ENCODE results near the gene MAST4. TPM values are rescaled to one million over a fixed set of nuclear protein-coding genes. Genes with fewer than 3 reads are reported as not detected.

MAST4 gene
- total RNA-seq, 1 donor from 2014 or later, result 17.2 TPM

- ChIA-PET POLR2A (no interaction called here), CTCF (no interaction called here)
- no peak for ATAC-seq (ENCODE audit: low read depth)
- Mint-ChIP-seq H3K9me3 (no peaks in the 10 kb centered on the region), H3K27ac (no peak overlapping the region), H3K36me3 (ENCODE audit: low read depth) (no peaks in the 10 kb centered on the region), H3K27me3 (no peaks in the 10 kb centered on the region), H3K4me1 (peaks cover 3% of the 10 kb centered on the region), H3K4me3 (no peak overlapping the region)
- intact Hi-C loops (cut with micrococcal nuclease), result no loop called here
- DNase-seq, result no peak
- TF ChIP-seq CTCF (IDR thresholded peaks at IDR 0.05), result no peak
Observed at GRCh38 chr5:66872736-66873331, 276.6 kb downstream of the MAST4 start.

GRCh38 chr5:66874004-66874403 lies 277.8 kb downstream of the MAST4 start:
- H3K9me3 Mint-ChIP-seq, result no peaks in the 10 kb centered on the region
- intact Hi-C loops (cut with micrococcal nuclease), result no loop called here
- H3K27me3 Mint-ChIP-seq, result no peaks in the 10 kb centered on the region
- DNase-seq (no peak), ATAC-seq (ENCODE audit: low read depth) (no peak)
- H3K4me3 Mint-ChIP-seq, result no peak overlapping the region
- H3K36me3 Mint-ChIP-seq (ENCODE audit: low read depth), result no peaks in the 10 kb centered on the region
- no peak overlapping the region for H3K27ac Mint-ChIP-seq
- CTCF ChIA-PET, result no interaction called here
- no peak for TF ChIP-seq CTCF (IDR thresholded peaks at IDR 0.05)
- POLR2A ChIA-PET, result no interaction called here
- H3K4me1 Mint-ChIP-seq, result peaks cover 3% of the 10 kb centered on the region

GRCh38 chr5:66875315-66875714 lies 279.1 kb downstream of the MAST4 start:
- ChIA-PET POLR2A (no interaction called here), CTCF (no interaction called here)
- DNase-seq (no peak), ATAC-seq (ENCODE audit: low read depth) (no peak)
- Mint-ChIP-seq H3K27me3 (no peaks in the 10 kb centered on the region), H3K36me3 (ENCODE audit: low read depth) (no peaks in the 10 kb centered on the region), H3K4me1 (peaks cover 3% of the 10 kb centered on the region), H3K27ac (no peak overlapping the region), H3K4me3 (no peak overlapping the region), H3K9me3 (no peaks in the 10 kb centered on the region)
- intact Hi-C loops (cut with micrococcal nuclease), result no loop called here
- no peak for TF ChIP-seq CTCF (IDR thresholded peaks at IDR 0.05)

GRCh38 chr5:66876266-66876807 lies 280.1 kb downstream of the MAST4 start:
- intact Hi-C loops (cut with micrococcal nuclease), result no loop called here
- DNase-seq, result no peak
- CTCF ChIA-PET, result no interaction called here
- ATAC-seq (ENCODE audit: low read depth), result no peak
- Mint-ChIP-seq H3K36me3 (ENCODE audit: low read depth) (no peaks in the 10 kb centered on the region), H3K27ac (no peak overlapping the region), H3K4me1 (peaks cover 3% of the 10 kb centered on the region), H3K27me3 (no peaks in the 10 kb centered on the region), H3K9me3 (no peaks in the 10 kb centered on the region), H3K4me3 (no peak overlapping the region)
- no peak for TF ChIP-seq CTCF (IDR thresholded peaks at IDR 0.05)
- POLR2A ChIA-PET, result no interaction called here

GRCh38 chr5:66877843-66878242 lies 281.6 kb downstream of the MAST4 start:
- ChIA-PET POLR2A (no interaction called here), CTCF (no interaction called here)
- no peaks in the 10 kb centered on the region for H3K9me3 Mint-ChIP-seq
- no peaks in the 10 kb centered on the region for H3K36me3 Mint-ChIP-seq (ENCODE audit: low read depth)
- no peak for TF ChIP-seq CTCF (IDR thresholded peaks at IDR 0.05)
- peaks cover 3% of the 10 kb centered on the region for H3K4me1 Mint-ChIP-seq
- ATAC-seq (ENCODE audit: low read depth) (no peak), DNase-seq (no peak)
- H3K27me3 Mint-ChIP-seq, result no peaks in the 10 kb centered on the region
- H3K27ac Mint-ChIP-seq, result no peak overlapping the region
- no peak overlapping the region for H3K4me3 Mint-ChIP-seq
- intact Hi-C loops (cut with micrococcal nuclease), result no loop called here

Measured in activated B cell treated with CpG ODN at 0.5 μM for 24 hours (primary cell).